C4-2B (cell line): ENCODE results near the gene ITPKB.

Experiments
- H3K27ac ChIP-seq: fragments of 450-650 bp; 2 replicates; pipeline ENCODE4 v1.5.1; 2017
- ZFX ChIP-seq: fragments of 450-650 bp; IDR thresholded peaks from 2 replicates; pipeline ENCODE4 v1.6.1; 2017
- TF ChIP-seq, protein P1 (sequence below): fragments of 450-650 bp; conservative IDR thresholded peaks from 2 replicates; pipeline ENCODE4 v1.5.1; 2017; ENCODE audit warnings: mild to moderate bottlenecking

Gene ITPKB

DNA sequence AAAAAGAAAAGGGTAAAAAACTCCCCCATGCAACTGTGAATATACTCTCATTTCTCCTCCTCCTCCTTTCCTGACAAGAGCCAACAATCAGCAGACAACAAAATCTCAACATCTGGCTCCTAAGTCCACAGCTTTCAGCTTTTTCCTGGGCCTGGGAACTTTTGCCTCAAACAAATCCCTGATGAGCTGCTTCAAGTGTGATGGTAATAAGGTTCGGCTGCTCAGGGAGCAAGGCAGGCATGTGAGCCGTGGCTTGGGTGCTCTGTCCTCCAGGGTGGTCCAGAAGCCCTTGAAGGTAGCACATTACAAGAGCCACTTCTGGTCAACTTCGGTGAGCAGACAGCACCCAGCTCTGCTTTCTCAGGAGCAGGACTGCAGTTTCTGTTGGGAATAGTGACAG lies 46.3 kb downstream of the ITPKB start:
- TF ChIP-seq, protein P1, sequence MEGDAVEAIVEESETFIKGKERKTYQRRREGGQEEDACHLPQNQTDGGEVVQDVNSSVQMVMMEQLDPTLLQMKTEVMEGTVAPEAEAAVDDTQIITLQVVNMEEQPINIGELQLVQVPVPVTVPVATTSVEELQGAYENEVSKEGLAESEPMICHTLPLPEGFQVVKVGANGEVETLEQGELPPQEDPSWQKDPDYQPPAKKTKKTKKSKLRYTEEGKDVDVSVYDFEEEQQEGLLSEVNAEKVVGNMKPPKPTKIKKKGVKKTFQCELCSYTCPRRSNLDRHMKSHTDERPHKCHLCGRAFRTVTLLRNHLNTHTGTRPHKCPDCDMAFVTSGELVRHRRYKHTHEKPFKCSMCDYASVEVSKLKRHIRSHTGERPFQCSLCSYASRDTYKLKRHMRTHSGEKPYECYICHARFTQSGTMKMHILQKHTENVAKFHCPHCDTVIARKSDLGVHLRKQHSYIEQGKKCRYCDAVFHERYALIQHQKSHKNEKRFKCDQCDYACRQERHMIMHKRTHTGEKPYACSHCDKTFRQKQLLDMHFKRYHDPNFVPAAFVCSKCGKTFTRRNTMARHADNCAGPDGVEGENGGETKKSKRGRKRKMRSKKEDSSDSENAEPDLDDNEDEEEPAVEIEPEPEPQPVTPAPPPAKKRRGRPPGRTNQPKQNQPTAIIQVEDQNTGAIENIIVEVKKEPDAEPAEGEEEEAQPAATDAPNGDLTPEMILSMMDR, result no peak
- TF ChIP-seq ZFX, result no peak
- no peak overlapping the region for H3K27ac ChIP-seq

DNA sequence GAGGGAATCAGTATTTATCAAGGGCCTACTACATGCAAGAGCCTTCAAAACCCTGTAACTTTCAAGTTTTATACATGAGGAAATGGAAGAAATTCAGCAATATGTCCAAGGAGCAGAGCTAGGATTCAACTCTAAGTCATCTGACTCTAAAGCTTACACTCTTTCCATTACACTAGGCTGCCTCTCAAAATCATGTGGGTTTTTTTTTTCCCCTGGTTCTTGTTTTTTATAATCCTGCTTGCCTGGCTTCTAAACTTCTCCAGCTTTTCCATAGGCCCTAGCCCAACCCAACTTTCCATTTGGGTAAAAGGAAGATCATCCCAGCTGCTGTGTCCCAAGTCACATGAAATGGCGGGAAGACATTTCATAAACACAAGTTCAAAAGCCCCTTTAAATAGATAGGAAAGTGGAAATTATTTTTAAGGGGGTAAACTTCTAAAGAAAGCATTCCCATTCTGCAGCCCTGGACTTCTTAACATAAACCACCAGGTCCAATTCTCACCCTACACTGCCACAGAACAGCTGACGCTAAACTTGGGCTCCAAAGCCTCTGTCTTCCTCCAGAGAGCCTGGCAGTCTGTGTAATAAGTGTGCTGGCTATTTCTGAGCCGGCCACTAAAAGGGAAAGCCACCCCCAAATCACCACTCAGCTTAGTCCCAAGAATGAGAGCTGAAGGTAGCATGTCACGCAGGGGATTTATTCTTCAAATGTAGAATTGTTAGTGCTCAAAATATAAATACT lies 46.9 kb downstream of the ITPKB start:
- no peak for TF ChIP-seq ZFX
- TF ChIP-seq, protein P1, result no peak

DNA sequence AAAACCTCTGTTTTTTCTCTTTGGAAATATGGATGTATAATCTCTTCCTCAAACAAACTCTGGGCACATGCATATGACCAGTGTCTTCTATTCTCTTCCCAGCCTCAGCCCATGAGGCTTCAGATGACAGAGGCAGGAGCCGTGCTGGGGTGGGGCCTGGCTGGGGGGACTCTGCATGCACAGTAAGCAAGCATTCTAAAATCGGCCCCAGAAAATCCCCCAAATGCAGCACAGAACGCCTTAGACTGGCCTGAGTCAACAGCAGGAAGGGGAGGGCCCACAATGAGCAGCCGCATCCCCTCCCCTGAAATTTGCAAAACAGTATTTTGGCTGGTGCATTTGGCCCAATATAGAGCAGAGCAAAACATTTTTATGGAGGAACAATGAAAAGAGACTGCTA lies 47.8 kb downstream of the ITPKB start:
- TF ChIP-seq, protein P1, result no peak
- TF ChIP-seq ZFX, result no peak
- H3K27ac ChIP-seq, result no peak overlapping the region

More for the DNA sequence above, 46.9 kb downstream of the ITPKB start:
- no peak overlapping the region for H3K27ac ChIP-seq

DNA sequence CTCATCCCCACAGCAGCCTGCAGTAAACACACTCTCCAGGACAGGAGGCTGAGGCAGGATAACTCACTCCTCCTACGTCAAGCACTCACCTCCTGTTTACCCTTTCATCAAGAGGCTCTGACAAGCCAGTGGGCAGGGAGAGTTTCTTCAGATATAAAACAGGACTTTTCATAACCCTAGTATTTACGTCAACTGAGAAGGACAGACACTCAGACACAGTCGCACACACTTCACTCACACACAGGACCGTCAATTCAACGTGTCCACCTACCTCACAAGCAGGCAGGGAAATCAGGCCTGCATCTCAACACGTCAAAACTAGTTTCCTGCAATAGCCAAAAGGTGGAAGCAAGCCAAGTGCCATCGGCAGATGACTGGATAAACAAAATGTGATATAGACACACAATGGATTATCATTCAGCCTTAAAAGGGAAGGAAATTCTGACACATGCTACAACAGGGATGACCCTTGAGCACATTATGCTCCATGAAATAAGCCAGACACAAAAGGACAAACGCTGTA lies 48.6 kb downstream of the ITPKB start:
- H3K27ac ChIP-seq, result no peak overlapping the region

DNA sequence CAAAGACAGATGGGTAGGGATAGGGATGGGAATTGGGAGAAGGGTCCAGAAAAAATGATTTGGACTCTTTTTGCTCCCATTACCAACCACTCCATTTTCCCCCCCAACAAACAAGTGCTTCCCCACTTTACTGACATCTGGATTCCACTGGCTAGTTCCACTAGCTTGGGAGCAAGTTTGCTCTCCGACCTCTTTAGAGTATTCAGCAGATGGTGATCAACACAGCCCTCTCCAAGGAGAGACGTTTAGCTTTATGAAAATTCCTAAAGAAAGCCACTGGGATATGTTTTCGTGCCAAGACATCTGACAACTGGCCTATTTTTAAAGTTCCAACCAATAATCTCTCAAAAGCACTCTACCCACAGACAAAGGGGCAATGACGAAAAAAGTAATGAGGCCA lies 50.3 kb downstream of the ITPKB start:
- no peak for TF ChIP-seq ZFX
- TF ChIP-seq, protein P1, result no peak
- no peak overlapping the region for H3K27ac ChIP-seq

More for the DNA sequence above, 48.6 kb downstream of the ITPKB start:
- TF ChIP-seq, protein P1, result no peak
- no peak for TF ChIP-seq ZFX

DNA sequence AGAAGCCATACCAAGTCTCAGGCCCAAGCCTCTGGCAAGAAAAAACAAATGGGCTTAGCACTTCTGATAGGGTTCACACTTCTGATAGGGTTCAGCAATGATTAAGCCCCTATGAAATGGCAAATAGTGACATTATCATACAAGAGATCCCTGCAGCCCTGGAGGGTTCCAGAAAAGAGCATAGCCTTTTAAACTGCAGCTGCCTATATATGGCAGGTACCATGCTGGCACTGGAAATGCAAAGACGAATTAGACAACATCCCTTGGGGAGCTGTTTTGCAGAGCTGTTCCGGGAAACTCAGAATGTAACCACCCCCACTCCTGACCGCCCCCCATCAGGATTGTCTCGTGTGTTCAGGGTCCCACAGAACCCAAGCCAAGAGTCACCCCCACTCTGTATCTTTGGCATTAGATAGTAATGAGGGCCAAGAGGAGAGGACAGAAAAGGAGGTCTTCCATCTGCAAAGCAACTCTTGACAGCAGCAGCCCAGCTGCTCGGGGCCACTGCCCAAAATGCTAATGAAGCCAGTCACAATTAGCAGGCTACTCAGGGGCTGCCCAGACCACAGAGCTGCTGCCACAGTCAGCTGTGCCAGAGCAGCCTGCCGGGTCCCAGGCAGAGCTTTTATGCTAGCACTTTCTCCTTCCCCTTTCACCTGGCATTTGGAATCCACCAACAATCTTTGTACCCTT lies 50.9 kb downstream of the ITPKB start:
- TF ChIP-seq, protein P1, result no peak
- TF ChIP-seq ZFX, result no peak
- no peak overlapping the region for H3K27ac ChIP-seq

DNA sequence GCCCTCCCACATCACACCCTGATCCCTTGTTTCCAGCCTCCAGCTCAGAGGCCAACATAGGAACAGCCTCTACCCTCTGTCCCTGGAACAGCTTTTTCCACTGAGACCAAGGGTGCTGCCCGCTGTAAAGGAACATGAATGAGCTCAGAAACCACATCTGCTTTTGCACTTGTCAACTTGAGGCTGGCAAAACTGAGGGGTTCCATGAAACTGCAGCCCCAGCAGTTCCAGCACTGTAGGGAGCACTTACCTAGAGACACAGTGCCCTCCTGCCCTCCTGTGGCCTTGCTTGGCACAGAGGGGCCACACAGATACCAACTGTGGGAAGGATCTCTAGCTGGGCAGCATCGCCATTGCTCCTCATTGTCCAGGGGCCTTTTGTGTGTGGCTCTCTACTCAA lies 51.7 kb downstream of the ITPKB start:
- no peak overlapping the region for H3K27ac ChIP-seq

More for the DNA sequence above, 51.7 kb downstream of the ITPKB start:
- no peak for TF ChIP-seq ZFX
- TF ChIP-seq, protein P1, result no peak
